HPDE6-E6E7 (cell line): ENCODE data around the gene FAM72D.
"Not testable (repeated sequence)": the region's sequence is repeated elsewhere in the genome, so short reads cannot be mapped to it uniquely, and the experiment has no call there.

Experiments
- DNase-seq: peaks from one replicate; pipeline ENCODE4 v3.0.0; 2011; ENCODE audit warnings: missing footprints; ENCODE audit errors: extremely low spot score

Gene FAM72D

DNA sequence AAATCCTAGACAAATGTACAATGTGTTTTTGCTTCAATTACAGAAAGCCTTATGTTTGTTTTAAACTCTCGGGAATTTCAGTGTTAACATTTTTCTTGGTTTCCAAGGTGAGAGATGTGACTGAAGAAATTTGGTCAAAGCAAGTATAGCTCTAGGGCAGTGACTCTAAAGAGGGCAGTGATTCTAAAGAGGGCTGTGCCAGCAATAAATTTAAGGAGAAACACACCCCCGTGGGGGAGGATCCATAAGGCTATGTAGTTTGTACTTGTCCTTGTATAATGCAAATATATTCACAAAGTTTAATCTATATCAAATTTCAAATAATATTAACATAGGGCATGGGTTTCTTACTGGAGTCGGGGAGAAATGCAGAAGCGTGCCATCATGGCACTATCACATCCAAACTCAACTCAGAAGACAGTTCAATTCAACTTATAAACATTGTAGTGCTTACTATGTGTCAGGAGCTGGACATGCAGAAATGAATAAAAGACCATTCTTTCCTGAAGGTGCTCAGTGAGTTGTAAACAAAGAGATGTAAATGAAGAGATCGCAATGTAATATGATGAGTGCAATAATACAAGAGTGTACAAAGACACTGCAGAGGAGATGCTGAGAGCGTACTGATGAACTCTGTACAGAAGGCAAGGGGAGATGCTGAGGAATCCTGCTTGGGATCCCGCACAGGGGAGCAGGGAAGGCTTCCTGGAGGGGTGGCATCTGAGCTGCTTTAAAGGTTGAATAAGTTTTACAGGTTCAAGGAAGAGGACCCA, 13.1 kb upstream of the FAM72D start:
- DNase-seq = not testable (repeated sequence)

GRCh38 chr1:145093517-145094149, 2.1 kb upstream of the FAM72D start:
- not testable (repeated sequence) for DNase-seq

DNA sequence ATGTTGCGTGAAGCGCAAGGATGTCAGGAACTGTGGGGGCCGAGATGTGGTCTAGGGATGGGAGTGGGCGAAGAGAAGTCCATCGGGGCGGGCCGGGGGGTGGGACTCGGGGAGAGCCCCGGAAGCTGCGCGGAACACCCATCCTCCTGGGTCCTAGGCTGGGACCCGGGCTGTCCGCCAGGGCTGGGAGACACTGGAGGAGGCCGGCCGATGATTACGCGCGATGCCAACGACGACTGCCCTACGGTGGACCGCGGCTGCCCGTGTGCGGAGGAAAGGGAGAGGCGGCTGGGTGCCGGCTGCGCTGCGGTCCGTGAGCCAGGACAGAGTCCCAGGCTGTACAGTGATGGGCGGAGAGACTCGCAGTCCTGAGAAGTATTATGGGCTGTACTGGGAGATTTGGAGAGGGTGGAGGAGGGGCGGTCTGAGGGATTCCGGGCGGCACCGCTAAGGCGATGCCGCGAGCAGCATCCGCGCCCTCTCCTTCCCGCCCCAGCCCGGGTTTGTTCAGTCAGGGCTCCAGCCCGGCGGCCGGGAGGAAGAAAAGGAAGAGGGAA, 1.0 kb upstream of the FAM72D start:
- DNase-seq = not testable (repeated sequence)

DNA sequence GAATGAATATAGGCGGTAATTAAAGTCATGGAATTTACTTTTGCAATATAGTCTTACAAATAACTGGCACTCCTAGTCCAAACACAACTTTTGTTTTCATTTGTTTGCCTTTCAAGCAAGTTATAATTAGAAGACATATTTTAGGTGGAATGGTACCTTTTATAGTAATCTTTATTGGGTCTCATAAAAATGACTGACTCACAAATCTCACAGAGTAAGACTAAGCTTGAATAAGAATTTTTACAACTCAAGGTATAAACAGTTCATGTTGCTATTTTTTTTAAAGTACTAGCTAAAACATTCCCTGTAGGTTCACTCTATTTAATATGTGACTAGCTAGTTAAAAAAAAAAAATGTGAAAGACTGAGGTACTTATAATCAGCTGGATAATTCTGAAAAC, 6.0 kb downstream of the FAM72D start:
- not testable (repeated sequence) for DNase-seq

DNA sequence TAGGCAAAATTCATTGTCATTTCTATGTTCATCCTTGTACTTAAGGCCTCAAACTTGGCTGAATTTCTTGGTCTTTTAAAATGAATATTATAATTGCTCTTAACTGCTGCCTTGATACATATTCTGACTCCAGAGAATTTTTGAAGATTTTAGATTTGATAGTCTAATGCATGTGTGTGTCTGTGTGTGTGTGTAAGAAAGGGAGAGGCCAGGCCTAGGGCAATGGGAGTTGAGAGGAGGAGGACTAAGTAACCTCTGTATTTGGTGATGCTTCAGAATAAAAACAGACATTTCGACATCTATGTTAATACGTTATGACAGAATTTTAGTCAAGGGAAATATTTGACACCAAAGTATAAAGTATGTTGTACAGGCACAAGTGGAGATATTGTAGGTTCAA, 7.5 kb downstream of the FAM72D start:
- not testable (repeated sequence) for DNase-seq

DNA sequence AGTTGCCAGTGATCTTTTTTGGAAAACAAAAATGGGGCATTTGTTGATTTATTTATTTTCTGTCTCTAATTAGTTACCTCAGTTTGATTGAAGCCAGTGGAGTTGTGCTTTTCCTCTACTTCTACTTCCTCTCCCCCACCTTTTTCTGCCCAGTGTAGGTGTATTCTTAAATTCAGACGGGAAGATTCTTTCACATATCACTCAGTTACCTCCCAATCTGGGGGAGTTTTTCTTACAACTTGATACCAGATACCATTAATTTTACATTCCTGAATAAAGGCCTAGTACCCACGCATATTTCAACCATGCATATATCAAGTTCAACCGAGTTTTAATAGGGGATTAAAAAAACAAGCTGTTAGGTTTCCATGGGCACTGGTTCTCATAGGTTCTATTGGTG, 15.9 kb downstream of the FAM72D start:
- not testable (repeated sequence) for DNase-seq

DNA sequence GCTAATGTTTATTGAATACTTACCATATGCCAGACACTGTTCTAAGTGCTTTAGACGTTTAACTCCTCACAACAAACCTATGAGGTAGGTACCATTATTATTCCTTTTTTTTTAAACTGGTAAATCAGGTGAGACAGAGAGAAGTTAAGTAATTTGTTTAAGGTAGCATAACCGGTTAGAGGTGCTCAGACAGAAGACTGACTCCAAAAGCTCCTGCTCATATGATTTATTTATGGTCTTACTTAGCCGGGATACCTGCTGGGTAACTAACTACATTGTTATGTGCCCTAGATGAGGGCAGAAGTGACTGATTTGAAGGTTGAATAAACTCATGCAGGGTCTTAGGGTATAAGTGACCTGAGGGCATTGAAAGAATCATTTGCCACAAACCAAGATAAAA, 16.9 kb downstream of the FAM72D start:
- DNase-seq = not testable (repeated sequence)

DNA sequence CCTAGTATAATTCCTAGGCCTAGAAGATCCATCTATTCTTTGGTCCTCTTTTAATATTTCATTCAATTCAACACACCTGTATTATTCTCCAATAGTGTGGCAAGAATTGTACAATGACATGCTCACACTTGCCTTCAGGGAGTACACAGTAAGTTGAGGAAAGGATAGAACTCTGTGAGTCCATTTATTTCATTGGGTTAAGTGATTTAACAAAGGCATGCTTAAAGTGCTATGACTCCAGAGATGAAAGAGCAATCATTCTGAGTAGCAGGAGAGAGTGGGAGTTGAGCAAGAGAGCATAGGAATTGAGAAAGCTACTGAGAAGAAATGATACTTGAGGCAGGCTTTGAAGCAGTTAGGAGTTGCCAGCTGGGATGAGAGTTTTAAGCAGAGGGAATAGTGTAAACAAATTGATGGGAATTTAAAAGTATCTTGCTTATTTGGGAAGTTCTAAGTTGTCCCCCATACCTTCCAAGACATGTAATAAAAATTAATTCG, 18.8 kb downstream of the FAM72D start:
- not testable (repeated sequence) for DNase-seq

DNA sequence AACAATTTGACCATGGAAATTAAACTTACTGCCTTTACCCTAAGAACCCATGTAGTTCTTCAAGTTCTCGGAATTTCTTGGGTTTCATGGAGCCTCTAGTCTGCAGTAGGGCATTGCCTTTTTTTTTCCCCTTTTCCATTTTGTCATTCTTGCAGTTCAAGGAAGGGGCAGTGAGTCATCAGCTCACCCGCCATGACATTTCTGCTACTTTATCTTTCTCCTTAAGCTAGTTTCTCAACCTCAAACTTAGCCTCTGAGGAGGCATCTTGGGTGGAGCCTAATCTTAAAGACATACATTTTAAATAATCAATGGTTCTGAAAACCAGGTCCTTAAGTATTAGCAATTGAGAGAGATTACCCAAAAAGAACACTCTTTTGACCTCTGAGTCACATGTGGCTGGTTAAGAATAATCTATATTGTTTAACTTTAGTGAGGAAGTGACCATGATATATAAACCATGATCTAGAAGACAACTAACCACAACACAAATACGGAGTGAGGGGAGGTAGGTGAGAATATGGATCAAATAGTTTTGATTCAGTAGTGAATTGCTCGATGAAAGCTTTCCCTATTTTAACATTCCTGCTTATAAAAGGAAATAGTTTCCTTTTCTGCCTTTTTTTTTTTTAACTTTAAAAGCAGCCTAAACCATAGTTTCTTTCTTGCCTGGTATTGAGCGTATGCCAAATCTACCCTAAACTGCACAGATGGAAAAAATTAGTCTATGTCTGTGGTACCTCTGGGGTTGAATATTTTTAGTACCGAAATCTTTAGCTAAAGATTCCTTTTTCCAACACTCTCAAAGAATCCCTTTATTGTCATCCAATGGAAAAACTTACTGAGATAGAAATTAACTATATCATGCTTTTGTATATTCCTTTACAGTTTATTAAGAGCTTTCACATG, 20.1 kb downstream of the FAM72D start:
- not testable (repeated sequence) for DNase-seq

- DNase-seq = not testable (repeated sequence)
Observed at GRCh38 chr1:145119842-145120241, 24.1 kb downstream of the FAM72D start.

DNA sequence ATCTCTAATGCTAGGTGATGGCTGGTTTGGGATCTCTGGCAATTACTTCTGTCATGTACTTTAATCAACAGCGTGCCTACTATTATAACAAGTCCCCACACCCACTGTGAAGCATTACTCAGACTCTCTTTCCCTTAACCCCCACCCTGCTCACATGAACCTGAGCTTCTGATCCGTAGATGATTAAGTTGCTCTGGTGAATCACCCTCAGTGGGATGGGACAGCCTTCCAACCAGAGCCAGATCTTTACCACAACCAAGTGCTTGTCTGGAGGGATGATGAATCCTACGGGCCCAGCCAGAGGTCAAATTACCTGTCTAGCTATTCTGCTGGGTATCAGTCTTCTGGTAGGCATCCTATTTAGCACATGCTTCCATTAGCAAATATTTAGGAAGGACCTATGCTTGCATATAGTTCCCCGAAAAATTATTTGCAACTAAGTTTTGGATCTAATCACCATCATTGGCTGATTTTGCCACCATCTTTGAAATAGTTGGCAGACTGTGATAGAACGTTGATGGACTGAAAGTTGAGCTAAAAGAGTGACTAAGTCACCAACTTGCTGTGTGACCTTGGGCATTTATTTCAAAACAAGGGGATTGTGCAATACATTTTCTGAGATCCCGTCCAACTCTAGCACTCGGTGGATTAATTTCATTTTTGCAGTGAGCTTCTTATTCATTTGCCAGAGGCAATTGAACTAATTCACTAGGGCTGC, 26.7 kb downstream of the FAM72D start:
- DNase-seq = not testable (repeated sequence)

DNA sequence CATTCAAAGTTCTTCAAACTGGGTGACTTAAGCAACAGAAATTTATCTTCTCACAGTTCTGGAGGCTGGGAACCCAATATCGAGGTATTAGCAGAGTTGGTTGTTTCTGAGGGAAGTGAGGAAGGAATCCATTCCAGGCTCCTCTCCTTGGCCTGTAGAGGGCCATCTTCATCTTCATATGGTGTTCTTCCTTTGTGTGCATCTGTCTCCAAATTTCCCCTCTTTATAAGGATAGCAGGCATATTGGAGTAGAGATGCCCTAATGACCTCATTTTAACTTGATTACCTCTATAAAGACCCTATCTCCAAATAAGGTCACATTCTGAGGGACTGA, 27.3 kb downstream of the FAM72D start:
- DNase-seq = not testable (repeated sequence)

DNA sequence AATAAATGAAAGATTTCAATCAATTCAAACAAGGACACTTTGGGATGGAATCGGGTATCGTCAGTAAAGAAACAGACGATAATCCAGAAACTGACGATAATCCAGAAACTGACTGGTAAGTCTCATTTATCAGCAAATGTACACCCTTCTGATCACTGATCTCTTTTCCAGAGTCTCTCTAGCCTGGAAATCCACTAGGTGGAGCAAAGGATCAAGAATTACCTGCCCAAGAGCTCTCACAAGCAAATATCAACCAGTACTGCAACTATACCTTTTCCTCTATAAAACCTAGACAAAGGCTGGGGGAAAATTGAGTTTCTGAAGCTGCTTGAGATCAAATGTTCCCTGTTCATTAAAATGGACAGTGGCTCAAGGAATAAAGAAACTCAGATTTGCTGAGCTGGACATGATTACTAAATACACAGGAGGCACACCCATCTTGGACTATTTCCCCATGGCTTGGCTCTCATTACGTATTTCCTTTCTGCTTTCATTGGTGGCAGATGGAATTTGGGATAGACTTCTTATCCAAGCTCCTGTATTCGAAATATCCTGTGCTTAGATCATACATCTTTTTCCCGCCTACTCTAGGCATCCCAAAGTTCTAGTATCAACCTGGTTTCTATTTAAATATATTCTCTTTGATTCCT, 28.3 kb downstream of the FAM72D start:
- DNase-seq = not testable (repeated sequence)

DNA sequence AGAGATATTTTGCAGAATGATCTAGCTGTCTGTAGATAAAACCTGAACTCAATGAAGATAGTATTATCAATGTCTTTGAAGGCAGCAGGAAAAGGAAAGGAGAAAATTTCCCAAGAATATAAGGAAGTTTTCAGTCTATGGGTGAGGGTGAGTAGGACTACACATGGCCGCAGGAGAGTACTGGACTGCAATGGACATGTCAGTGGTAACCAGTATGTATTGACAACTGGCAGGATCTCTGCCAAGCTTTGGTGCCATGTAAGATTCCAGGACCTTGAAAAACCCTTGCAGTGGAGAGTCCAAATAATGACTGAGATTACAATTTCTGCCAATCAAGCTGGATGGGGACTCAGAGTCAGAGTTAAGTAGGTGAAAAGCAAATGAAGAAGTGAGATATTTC, 29.3 kb downstream of the FAM72D start:
- DNase-seq = not testable (repeated sequence)

DNA sequence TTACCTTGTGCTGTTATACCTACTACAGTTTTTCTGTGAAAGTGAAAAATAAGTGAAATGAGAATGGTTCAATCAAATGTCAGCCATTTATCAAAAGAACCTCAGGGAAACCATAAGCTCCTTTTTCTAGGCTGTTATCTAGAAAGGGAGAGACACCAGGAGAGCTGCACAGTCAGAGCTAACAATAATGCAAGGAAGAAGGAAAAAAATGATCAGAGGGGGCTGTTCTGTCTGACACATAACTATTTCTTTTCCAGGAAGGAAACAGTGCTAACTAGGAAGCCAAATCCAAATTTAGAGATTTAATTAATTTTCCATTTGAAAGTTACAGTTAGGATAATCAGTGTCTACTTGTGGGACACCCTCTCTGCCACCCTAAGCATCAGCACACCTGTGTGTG, 31.4 kb downstream of the FAM72D start:
- not testable (repeated sequence) for DNase-seq

DNA sequence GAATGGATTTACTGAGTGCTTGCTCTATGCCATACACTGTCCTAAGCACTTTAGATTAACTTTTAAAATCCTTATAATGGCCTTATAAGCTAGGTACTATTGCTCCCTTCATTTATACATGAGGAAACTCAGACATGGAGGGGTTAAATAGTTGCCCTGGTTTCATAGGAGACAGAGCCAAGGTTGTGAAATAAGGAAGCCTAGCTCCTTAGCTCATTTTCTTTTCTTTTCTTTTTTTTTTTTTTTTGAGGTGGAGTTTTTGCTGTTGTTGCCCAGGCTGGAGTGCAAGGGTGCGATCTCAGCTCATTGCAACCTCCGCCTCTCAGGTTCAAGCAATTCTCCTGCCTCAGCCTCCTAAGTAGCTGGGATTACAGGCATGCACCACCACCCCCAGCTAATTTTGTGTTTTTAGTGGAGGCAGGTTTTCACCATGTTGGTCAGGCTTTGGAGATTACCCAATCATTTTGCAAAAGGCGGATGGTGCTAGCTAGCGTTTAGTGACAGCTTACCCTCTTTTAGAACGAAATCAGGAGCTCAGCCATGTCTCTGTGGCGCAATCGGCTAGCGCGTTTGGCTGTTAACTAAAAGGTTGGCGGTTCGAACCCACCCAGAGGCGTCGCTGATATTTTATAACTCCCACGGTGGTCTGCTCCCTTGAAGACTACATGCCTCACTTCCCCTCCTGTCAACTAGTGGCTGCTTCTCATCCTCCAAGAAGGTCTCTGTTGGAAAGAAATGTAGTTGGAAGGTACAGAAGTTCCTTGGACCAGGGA, 33.1 kb downstream of the FAM72D start:
- not testable (repeated sequence) for DNase-seq

GRCh38 chr1:145134476-145134875, 38.7 kb downstream of the FAM72D start:
- not testable (repeated sequence) for DNase-seq

DNA sequence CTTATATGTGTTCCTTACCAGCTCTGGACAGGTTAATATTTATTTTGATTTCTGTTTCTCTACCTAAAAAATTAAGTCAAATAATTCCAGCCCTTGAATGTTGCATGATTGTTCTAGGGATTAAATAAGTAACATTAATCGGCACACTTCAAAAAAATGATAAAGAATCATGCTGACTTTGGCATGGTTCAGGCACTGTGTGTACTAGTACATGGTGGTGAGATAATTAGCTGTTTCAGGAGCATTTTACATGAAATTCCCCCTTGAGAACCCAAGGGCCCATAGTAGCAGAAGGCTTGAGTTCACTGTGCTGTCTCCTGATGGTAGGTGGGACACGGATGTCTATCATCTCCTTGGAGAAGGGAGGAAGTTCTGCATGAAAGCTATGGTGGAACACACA, 44.8 kb downstream of the FAM72D start:
- not testable (repeated sequence) for DNase-seq

GRCh38 chr1:145144264-145144913, 48.6 kb downstream of the FAM72D start:
- DNase-seq = not testable (repeated sequence)
